HL-60/S4 (cell line): ENCODE results near the gene SPINK7.

Source experiments
- in situ Hi-C: fragments of 300-500 bp; cut with MboI; formaldehyde crosslinking; loops from 2 replicates; pipeline ENCODE4 v1.14.3; 2022; ENCODE audit warnings: low sequenced_read_pairs

The SPINK7 gene

DNA sequence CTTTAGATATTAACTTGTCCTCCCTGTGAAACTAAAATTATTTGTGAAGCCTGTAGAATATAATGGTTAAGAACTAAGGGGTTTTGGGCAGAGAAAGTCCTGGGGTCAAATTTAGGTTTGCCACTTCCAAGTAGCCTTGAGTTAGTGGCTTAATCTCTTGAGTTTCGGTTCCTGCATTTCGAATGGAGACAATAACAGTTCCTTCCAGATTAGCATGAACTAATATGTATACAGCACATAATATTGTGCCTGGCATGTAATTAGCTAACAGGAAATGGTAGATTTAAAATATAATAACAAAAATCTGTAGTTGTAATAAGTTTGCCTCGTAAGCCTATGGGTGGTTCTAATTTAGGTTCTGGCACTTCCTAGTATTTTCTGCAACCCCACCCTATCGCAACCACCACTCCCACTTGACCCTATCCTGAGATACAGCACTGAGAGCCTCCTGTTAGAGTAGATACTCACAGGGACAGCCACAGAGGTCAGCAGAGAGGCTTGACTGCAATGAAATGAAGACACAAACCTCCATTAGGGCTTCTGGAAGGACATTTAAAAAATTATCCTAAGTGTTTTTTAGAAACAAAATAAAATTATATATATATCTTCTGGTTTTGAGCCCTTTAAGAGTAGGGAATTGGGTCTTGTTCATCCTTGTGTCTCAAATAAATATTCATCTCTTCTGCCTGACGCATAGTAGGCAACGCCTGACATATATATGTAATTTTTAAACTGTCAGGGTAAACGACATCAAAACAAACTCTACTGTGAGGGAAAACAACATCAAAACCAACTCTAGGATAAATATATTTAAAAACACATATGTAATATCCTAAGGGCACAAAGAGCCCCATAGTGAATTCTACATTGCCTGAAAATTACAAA is 31.6 kb downstream of the SPINK7 start:
- in situ Hi-C loops = no loop called here

DNA sequence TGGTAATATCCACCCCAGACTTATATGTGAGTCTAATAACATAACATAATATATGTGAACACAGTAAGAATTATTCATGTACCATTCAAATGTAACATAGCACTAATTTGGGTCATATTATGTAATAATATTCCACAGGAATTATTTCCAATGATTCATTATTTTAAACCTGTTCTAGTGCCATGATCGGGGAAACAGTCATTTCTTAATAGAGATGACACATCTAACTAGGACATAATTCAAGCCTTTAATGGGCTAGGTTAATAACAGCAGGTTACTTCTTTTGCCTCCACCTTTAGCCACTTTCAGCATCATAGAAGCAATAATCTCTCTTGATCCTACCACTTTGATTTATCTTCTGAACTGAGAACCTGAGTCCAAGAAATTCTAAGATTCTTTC is 35.5 kb downstream of the SPINK7 start:
- in situ Hi-C loops = no loop called here

DNA sequence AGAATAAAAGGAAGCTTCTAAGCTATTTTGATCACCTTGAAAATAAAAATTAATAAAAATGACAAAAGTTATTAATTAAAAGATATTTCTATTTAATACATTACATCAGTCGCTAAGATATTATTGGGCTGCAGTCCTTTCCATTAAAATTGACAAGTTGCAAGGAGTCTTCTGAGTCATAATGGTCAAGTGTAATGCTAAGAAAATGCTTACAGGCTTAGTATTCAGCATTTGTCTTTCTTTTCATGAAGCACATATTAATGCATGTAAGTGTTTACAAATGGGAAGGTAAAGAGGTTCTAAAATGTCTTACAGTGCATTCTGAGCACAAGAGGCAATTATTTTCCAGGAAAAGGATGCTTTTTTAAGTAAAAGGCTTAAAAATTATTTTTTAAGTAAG is 40.5 kb downstream of the SPINK7 start:
- in situ Hi-C loops = no loop called here

DNA sequence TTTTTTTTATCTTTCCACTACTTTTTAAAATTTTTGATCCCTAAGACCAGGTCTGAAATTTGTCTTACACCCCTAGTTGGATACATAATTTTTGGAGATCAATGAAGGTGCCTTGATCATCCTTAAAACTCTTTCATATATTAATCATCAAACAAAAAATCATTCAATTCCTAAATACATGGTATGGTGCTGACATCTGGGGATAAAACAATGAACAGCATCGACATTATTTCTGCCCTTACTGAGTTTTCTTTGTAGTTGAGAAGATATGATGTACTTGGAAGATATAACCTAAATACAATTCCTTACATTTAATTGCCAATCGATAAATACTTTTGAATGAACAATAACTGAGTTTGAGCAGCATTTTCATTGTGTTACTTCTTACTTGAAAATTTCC is 41.4 kb downstream of the SPINK7 start:
- in situ Hi-C loops = no loop called here

DNA sequence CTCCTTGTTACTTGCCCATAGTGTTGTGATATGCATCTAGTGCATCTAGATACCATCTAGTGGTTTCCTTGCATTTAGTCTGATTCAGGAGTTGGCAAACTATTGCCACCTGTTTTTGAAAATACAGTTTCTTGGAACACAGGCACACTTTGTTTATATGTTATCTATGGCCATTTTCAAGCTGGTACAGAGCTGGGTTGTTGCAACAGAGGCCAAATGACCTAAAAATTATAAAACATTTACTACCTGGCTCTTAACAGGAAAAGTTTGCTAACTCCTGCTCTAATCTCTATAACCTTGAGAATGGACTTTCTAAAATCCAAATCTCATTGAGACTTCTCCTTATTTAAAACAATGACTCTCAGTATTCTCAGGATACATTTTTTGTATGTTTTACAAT is 52.1 kb downstream of the SPINK7 start:
- in situ Hi-C loops = no loop called here
